Measurements from ENCODE around the gene HSFX3.
"Not testable (repeated sequence)": the region's sequence is repeated elsewhere in the genome, so short reads cannot be mapped to it uniquely, and the experiment has no call there.

The HSFX3 gene

GRCh38 chrX:149540621-149541520 lies 8.9 kb downstream of the HSFX3 start, which contains the start of gene EOLA1:
Gene EOLA1 (plus strand): TSS chrX:149541012. CDS start chrX:149545631, 4,619 bp downstream.
- Histone ChIP-seq H3K36me3 (ENCODE audit: insufficient read depth, low read length) (no peaks in the 10 kb centered on the region), H3K4me2 (ENCODE audit: low read length) (peak within 1 kb of the TSS; percentile 89), H3K9me3 (replicated peaks; ENCODE audit: low read length) (no peaks in the 10 kb centered on the region), H3K4me3 (ENCODE audit: low read length) (peak within 1 kb of the TSS; percentile 81), H3K4me1 (ENCODE audit: control insufficient read depth, insufficient read depth, low read length) (peaks cover 5% of the 10 kb centered on the region), H3K9ac (ENCODE audit: low read depth, low read length) (peak within 1 kb of the TSS; percentile 85), H3K27me3 (ENCODE audit: control insufficient read depth, insufficient read depth, low read length) (no peaks in the 10 kb centered on the region)

GRCh38 chrX:149540131-149540620 lies 9.5 kb downstream of the HSFX3 start:
- peak overlapping the region; percentile 81 for H3K4me3 ChIP-seq (ENCODE audit: low read length)
- H3K9me3 ChIP-seq (replicated peaks; ENCODE audit: low read length): no peaks in the 10 kb centered on the region
- no peaks in the 10 kb centered on the region for H3K36me3 ChIP-seq (ENCODE audit: insufficient read depth, low read length)
- H3K27me3 ChIP-seq (ENCODE audit: control insufficient read depth, insufficient read depth, low read length): no peaks in the 10 kb centered on the region
- H3K4me2 ChIP-seq (ENCODE audit: low read length): peak overlapping the region; percentile 84
- H3K9ac ChIP-seq (ENCODE audit: low read depth, low read length): peak overlapping the region; percentile 85
- peaks cover 5% of the 10 kb centered on the region for H3K4me1 ChIP-seq (ENCODE audit: control insufficient read depth, insufficient read depth, low read length)

- H3K4me3 ChIP-seq (ENCODE audit: low read length): peak overlapping the region; percentile 78
- H3K9ac ChIP-seq (ENCODE audit: low read depth, low read length): peak overlapping the region; percentile 54
- H3K4me2 ChIP-seq (ENCODE audit: low read length): peak overlapping the region; percentile 89
- H3K27me3 ChIP-seq (ENCODE audit: control insufficient read depth, insufficient read depth, low read length): no peaks in the 10 kb centered on the region
- H3K9me3 ChIP-seq (replicated peaks; ENCODE audit: low read length): no peaks in the 10 kb centered on the region
- peaks cover 5% of the 10 kb centered on the region for H3K4me1 ChIP-seq (ENCODE audit: control insufficient read depth, insufficient read depth, low read length)
- H3K36me3 ChIP-seq (ENCODE audit: insufficient read depth, low read length): no peaks in the 10 kb centered on the region
These were observed 10.2 kb downstream of the HSFX3 start for GRCh38 chrX:149539283-149540130.

GRCh38 chrX:149537474-149537873 lies 12.2 kb downstream of the HSFX3 start:
- H3K4me3 ChIP-seq (ENCODE audit: low read length); H3K36me3 ChIP-seq (ENCODE audit: insufficient read depth, low read length); H3K9me3 ChIP-seq (replicated peaks; ENCODE audit: low read length); H3K9ac ChIP-seq (ENCODE audit: low read depth, low read length); H3K4me1 ChIP-seq (ENCODE audit: control insufficient read depth, insufficient read depth, low read length); H3K4me2 ChIP-seq (ENCODE audit: low read length); H3K27me3 ChIP-seq (ENCODE audit: control insufficient read depth, insufficient read depth, low read length): not testable (repeated sequence)

- not testable (repeated sequence) for H3K27me3 ChIP-seq (ENCODE audit: control insufficient read depth, insufficient read depth, low read length); H3K9ac ChIP-seq (ENCODE audit: low read depth, low read length); H3K4me3 ChIP-seq (ENCODE audit: low read length); H3K4me1 ChIP-seq (ENCODE audit: control insufficient read depth, insufficient read depth, low read length); H3K9me3 ChIP-seq (replicated peaks; ENCODE audit: low read length); H3K4me2 ChIP-seq (ENCODE audit: low read length); H3K36me3 ChIP-seq (ENCODE audit: insufficient read depth, low read length)
These were observed 14.7 kb downstream of the HSFX3 start for GRCh38 chrX:149534926-149535602.

GRCh38 chrX:149533999-149534398 lies 15.7 kb downstream of the HSFX3 start:
- H3K9ac ChIP-seq (ENCODE audit: low read depth, low read length); H3K4me3 ChIP-seq (ENCODE audit: low read length); H3K9me3 ChIP-seq (replicated peaks; ENCODE audit: low read length); H3K36me3 ChIP-seq (ENCODE audit: insufficient read depth, low read length); H3K4me1 ChIP-seq (ENCODE audit: control insufficient read depth, insufficient read depth, low read length); H3K4me2 ChIP-seq (ENCODE audit: low read length); H3K27me3 ChIP-seq (ENCODE audit: control insufficient read depth, insufficient read depth, low read length): not testable (repeated sequence)

GRCh38 chrX:149532868-149533267 lies 16.9 kb downstream of the HSFX3 start:
- not testable (repeated sequence) for H3K4me1 ChIP-seq (ENCODE audit: control insufficient read depth, insufficient read depth, low read length); H3K36me3 ChIP-seq (ENCODE audit: insufficient read depth, low read length); H3K27me3 ChIP-seq (ENCODE audit: control insufficient read depth, insufficient read depth, low read length)

GRCh38 chrX:149531599-149531998 lies 18.1 kb downstream of the HSFX3 start:
- no peaks in the 10 kb centered on the region for H3K36me3 ChIP-seq (ENCODE audit: insufficient read depth, low read length)
- H3K4me1 ChIP-seq (ENCODE audit: control insufficient read depth, insufficient read depth, low read length): no peaks in the 10 kb centered on the region
- no peaks in the 10 kb centered on the region for H3K9me3 ChIP-seq (replicated peaks; ENCODE audit: low read length)
- no peak overlapping the region for H3K4me2 ChIP-seq (ENCODE audit: low read length)
- no peaks in the 10 kb centered on the region for H3K27me3 ChIP-seq (ENCODE audit: control insufficient read depth, insufficient read depth, low read length)
- no peak overlapping the region for H3K9ac ChIP-seq (ENCODE audit: low read depth, low read length)
- H3K4me3 ChIP-seq (ENCODE audit: low read length): no peak overlapping the region

More at GRCh38 chrX:149532868-149533267, 16.9 kb downstream of the HSFX3 start:
- not testable (repeated sequence) for H3K4me2 ChIP-seq (ENCODE audit: low read length); H3K9ac ChIP-seq (ENCODE audit: low read depth, low read length); H3K9me3 ChIP-seq (replicated peaks; ENCODE audit: low read length); H3K4me3 ChIP-seq (ENCODE audit: low read length)

GRCh38 chrX:149528381-149528780 lies 21.3 kb downstream of the HSFX3 start:
- H3K9ac ChIP-seq (ENCODE audit: low read depth, low read length): no peak overlapping the region
- no peaks in the 10 kb centered on the region for H3K36me3 ChIP-seq (ENCODE audit: insufficient read depth, low read length)
- H3K4me2 ChIP-seq (ENCODE audit: low read length): no peak overlapping the region
- no peak overlapping the region for H3K4me3 ChIP-seq (ENCODE audit: low read length)
- no peaks in the 10 kb centered on the region for H3K4me1 ChIP-seq (ENCODE audit: control insufficient read depth, insufficient read depth, low read length)
- no peaks in the 10 kb centered on the region for H3K9me3 ChIP-seq (replicated peaks; ENCODE audit: low read length)
- no peaks in the 10 kb centered on the region for H3K27me3 ChIP-seq (ENCODE audit: control insufficient read depth, insufficient read depth, low read length)

- Histone ChIP-seq H3K9me3 (replicated peaks; ENCODE audit: low read length) (no peaks in the 10 kb centered on the region), H3K36me3 (ENCODE audit: insufficient read depth, low read length) (no peaks in the 10 kb centered on the region), H3K27me3 (ENCODE audit: control insufficient read depth, insufficient read depth, low read length) (no peaks in the 10 kb centered on the region), H3K4me1 (ENCODE audit: control insufficient read depth, insufficient read depth, low read length) (no peaks in the 10 kb centered on the region), H3K9ac (ENCODE audit: low read depth, low read length) (no peak overlapping the region), H3K4me3 (ENCODE audit: low read length) (no peak overlapping the region), H3K4me2 (ENCODE audit: low read length) (no peak overlapping the region)
These were observed 22.0 kb downstream of the HSFX3 start for GRCh38 chrX:149527705-149528104.

All from skeletal muscle satellite cell (primary cell).